Osteocyte (in vitro differentiated cells): ENCODE data around the gene BEX5. TPM values are rescaled to one million over a fixed set of nuclear protein-coding genes. Genes with fewer than 3 reads are reported as not detected.
"Not testable (repeated sequence)": the region's sequence is repeated elsewhere in the genome, so short reads cannot be mapped to it uniquely, and the experiment has no call there.

ENCODE experiments used
- DNase-seq: peaks from one replicate; pipeline ENCODE4 v3.0.0; 2021; ENCODE audit warnings: mixed read lengths; ENCODE audit not compliant: unreplicated experiment; ENCODE audit errors: extremely low spot score
- H3K27ac Mint-ChIP-seq: one replicate; pipeline ENCODE4 v1.8.0; 2021; ENCODE audit warnings: mild to moderate bottlenecking, mixed read lengths; ENCODE audit not compliant: unreplicated experiment
- H3K27me3 Mint-ChIP-seq: one replicate; pipeline ENCODE4 v1.8.0; 2021; ENCODE audit warnings: mixed read lengths; ENCODE audit not compliant: unreplicated experiment
- H3K36me3 Mint-ChIP-seq: one replicate; pipeline ENCODE4 v1.8.0; 2021; ENCODE audit warnings: mixed read lengths; ENCODE audit not compliant: unreplicated experiment
- H3K4me1 Mint-ChIP-seq: one replicate; pipeline ENCODE4 v1.8.0; 2021; ENCODE audit warnings: mixed read lengths; ENCODE audit not compliant: unreplicated experiment
- H3K4me3 Mint-ChIP-seq: one replicate; pipeline ENCODE4 v1.8.0; 2021; ENCODE audit warnings: mild to moderate bottlenecking, moderate library complexity, mixed read lengths; ENCODE audit not compliant: unreplicated experiment
- H3K9me3 Mint-ChIP-seq: one replicate; pipeline ENCODE4 v1.8.0; 2021; ENCODE audit warnings: mixed read lengths; ENCODE audit not compliant: unreplicated experiment
- total RNA-seq: library from RNA; stranded (reverse); gene quantifications from 2 replicates; pipeline ENCODE4 v1.2.1, GENCODE V29; 2021
- TF ChIP-seq, protein P1 (sequence below): fragments of 200-600 bp; sonication (generic); IDR thresholded peaks from 2 replicates; pipeline ENCODE4 v1.5.0; 2021; ENCODE audit warnings: antibody characterized with exemption, mild to moderate bottlenecking, moderate library complexity

Gene BEX5
- total RNA-seq, 1 donor from 2014 or later = not detected

DNA sequence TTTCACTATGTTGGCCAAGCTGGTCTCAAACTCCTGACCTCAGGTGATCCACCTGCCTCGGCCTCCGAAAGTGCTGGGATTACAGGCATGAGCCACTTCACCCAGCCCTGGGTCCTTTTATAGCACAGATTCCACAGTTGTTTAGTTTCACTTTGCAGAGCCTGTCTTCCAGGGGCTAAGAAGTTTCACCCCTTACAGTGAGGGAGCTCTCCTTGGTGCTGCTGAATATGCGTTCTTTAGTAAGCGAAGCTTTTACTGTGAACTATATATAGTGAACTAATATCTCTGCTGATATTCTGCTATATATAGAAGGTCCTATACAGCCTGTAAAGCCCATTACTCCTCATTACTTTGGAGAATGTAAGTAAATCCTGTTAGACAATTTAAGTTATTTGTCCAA lies 17.7 kb downstream of the BEX5 start:
- Mint-ChIP-seq H3K9me3 (peaks cover 3% of the 10 kb centered on the region), H3K4me3 (no peak overlapping the region), H3K27me3 (no peaks in the 10 kb centered on the region), H3K27ac (no peak overlapping the region), H3K4me1 (no peaks in the 10 kb centered on the region), H3K36me3 (no peaks in the 10 kb centered on the region)
- no peak for DNase-seq
- TF ChIP-seq, protein P1, sequence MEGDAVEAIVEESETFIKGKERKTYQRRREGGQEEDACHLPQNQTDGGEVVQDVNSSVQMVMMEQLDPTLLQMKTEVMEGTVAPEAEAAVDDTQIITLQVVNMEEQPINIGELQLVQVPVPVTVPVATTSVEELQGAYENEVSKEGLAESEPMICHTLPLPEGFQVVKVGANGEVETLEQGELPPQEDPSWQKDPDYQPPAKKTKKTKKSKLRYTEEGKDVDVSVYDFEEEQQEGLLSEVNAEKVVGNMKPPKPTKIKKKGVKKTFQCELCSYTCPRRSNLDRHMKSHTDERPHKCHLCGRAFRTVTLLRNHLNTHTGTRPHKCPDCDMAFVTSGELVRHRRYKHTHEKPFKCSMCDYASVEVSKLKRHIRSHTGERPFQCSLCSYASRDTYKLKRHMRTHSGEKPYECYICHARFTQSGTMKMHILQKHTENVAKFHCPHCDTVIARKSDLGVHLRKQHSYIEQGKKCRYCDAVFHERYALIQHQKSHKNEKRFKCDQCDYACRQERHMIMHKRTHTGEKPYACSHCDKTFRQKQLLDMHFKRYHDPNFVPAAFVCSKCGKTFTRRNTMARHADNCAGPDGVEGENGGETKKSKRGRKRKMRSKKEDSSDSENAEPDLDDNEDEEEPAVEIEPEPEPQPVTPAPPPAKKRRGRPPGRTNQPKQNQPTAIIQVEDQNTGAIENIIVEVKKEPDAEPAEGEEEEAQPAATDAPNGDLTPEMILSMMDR = no peak

DNA sequence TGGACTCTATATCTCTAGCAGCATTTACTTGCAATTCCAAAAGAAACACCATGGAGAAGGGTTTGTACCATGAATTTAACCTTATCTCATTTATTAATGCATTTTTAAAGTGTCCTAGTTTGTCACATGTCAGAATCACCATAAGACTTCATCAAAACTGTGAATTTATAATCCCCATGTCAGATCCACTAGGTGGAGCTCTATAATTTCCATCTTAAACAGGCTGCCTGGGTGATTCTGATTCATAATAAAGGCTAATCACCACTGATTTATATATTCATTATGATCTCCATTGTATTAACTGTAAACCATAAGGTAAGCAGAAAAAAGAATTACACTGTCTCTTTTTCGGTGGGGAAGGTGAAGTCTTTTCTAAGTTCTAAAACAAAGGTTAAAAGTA lies 26.3 kb downstream of the BEX5 start:
- Mint-ChIP-seq H3K36me3 (no peaks in the 10 kb centered on the region), H3K4me1 (peaks cover 3% of the 10 kb centered on the region), H3K9me3 (peaks cover 2% of the 10 kb centered on the region), H3K27ac (no peak overlapping the region), H3K27me3 (peaks cover 21% of the 10 kb centered on the region), H3K4me3 (no peak overlapping the region)
- no peak for DNase-seq
- TF ChIP-seq, protein P1 = peak; percentile 45

DNA sequence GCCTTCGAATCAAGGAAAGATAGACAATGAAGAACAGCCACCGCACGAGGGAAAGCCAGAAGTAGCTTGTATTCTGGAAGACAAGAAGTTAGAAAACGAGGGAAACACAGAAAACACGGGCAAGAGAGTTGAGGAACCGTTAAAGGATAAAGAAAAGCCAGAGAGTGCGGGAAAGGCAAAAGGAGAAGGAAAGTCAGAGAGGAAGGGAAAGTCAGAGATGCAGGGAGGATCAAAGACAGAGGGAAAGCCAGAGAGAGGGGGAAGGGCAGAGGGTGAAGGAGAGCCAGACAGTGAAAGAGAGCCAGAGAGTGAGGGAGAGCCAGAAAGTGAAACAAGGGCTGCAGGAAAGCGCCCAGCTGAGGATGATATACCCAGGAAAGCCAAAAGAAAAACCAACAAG lies 28.9 kb downstream of the BEX5 start:
- Mint-ChIP-seq H3K36me3 (no peaks in the 10 kb centered on the region), H3K9me3 (peaks cover 4% of the 10 kb centered on the region), H3K4me3 (no peak overlapping the region), H3K4me1 (peaks cover 4% of the 10 kb centered on the region), H3K27me3 (peaks cover 18% of the 10 kb centered on the region), H3K27ac (no peak overlapping the region)
- DNase-seq = no peak
- TF ChIP-seq, protein P1 = no peak

DNA sequence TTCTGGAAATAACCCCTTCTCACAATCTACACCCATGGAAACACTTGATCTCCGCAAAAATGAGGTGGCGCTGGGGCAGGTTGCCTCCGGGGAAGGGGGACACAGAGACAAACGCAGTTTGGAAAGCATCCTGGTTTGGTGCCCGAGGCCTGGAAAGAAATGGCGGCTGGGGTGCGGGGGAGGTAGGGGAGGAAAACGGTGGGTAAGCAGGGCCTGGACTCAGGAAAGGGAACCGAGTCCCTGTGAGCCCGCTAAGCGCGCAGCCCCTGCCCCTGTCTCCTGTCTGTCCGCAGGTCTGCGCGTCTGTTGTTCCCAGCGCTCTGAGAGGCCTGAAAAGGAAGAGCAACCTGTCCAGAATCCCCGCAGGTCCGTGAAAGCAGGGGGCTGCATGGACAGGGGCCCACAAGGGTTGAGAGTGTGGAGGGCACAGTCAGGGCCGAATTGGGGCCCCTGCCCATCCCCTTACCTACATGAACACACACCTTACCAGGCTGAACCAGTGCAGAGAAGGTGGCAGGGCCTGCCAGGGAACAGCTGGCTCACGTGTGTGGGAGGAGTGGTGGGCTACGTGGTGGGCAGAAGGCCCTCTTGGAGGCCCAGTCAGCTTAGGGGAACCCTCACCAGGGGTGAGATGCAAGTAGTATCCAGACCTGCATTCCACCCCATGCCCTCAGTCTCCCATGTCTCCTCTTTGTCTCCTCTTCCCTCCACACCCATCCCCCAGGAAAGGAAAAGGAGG lies 29.5 kb downstream of the BEX5 start:
- not testable (repeated sequence) for H3K9me3 Mint-ChIP-seq, H3K4me3 Mint-ChIP-seq, DNase-seq, H3K36me3 Mint-ChIP-seq, H3K4me1 Mint-ChIP-seq, H3K27ac Mint-ChIP-seq
- peaks cover 18% of the 10 kb centered on the region for H3K27me3 Mint-ChIP-seq

DNA sequence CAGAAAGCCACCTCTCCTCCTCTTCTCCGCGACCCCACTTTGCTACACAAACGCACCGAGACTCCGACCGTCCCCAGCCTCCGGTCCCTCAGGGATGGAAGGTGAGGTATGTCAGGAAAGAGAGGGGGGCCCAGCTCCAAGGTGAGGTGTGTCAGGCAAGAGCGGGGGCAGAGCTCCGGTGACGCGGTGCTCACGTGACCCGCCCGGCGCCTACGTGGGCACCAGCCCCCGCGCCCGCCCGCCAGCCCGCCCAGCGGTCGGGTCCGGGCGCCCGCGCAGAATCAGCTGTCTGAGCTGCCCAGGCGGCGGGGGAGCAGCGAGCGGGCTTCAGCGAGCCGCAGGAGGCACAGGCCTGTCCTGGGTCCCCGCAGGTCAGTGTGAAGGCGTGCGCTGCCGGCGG lies 30.3 kb downstream of the BEX5 start, which contains the start of gene TCEAL2:
Gene TCEAL2 (plus strand): TSS at position 244 of the 400 bp plus-strand sequence. CDS start 1,152 bp downstream, outside the sequence.
- H3K27me3 Mint-ChIP-seq = peaks cover 18% of the 10 kb centered on the region
- not testable (repeated sequence) for H3K4me3 Mint-ChIP-seq, H3K9me3 Mint-ChIP-seq, H3K36me3 Mint-ChIP-seq, H3K27ac Mint-ChIP-seq, H3K4me1 Mint-ChIP-seq, DNase-seq

DNA sequence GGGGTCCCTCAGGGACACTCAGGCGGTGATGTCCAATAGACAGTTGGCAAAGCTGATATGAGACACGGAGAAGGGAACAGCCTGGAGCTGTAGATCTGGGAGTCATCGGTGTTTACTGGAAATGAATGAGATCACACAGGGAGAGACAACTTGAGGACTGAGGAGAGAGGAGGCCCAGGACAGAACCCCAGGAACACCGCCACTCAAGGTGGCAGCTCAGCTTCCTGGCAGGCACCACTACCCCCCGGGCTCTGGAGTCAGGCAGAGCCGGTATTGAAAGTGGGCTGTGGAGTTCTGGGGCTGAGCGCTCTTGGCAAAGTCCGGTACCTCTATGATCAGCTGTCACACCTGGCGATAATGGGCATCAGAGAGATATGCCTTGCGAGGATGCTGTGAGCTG lies 30.8 kb downstream of the BEX5 start:
- peaks cover 18% of the 10 kb centered on the region for H3K27me3 Mint-ChIP-seq
- not testable (repeated sequence) for H3K4me3 Mint-ChIP-seq, DNase-seq, H3K4me1 Mint-ChIP-seq, H3K27ac Mint-ChIP-seq, H3K9me3 Mint-ChIP-seq, H3K36me3 Mint-ChIP-seq
